Body of pancreas (tissue), 4 donors: ENCODE measurements around the gene MMP17.

ENCODE experiments used
- CTCF ChIP-seq, 7 experiments: fragments of 450-650 bp in 4 of 7; fragments of 200-600 bp in 3 of 7; sonication (generic) in 3 of 7; IDR thresholded peaks; one replicate each; pipeline ENCODE4 v1.5.1; 2016 to 2019; ENCODE audit warnings: antibody characterized with exemption in 7 of 7
- POLR2A ChIP-seq, 3 donors: fragments of 450-650 bp; IDR thresholded peaks; one replicate each; pipeline ENCODE4 v1.6.1; 2016; ENCODE audit warnings: antibody characterized with exemption in 3 of 3, mild to moderate bottlenecking in 2 of 3

DNA sequence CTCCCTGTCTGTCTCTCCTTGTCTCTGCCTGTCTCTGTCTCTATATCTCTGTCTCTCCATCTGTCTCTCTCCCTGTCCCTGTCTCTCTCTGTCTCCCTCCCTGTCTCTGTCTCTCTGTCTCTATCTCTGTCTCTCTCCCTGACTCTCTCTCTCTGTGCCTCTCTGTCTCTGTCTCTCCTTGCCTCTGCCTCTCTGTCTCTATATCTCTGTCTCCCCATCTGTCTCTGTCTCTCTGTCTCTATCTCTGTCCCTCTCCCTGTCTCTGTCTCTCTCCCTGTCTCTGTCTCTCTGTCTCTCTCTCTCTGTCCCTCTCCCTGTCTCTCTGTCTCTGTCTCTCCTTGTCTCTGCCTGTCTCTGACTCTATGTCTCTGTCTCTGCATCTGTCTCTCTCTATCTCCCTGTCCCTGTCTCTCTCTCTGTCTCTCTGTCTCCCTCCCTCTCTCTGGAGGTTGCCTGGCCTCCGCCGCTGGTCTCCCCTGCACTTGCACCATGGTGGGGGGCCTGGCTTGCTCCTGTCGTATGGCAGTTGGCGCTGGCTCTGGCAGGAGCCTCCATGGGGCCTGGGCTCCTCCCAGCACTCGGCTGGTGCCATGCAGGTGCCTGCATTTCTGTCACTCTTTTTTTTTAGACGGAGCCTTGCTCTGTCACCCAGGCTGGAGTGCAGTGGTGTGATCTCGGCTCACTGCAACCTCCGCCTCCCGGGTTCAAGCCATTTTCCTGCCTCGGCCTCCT lies 28.3 kb downstream of the MMP17 start:
- TF ChIP-seq CTCF (IDR thresholded peaks at IDR 0.05) (no peak), POLR2A (IDR thresholded peaks at IDR 0.05) (no peak)
